ENCODE results near the gene USP34. TPM values are rescaled to one million over a fixed set of nuclear protein-coding genes. Genes with fewer than 3 reads are reported as not detected.

The USP34 gene
- polyA plus RNA-seq, 4 donors: 113 to 150 (median 128) TPM

DNA sequence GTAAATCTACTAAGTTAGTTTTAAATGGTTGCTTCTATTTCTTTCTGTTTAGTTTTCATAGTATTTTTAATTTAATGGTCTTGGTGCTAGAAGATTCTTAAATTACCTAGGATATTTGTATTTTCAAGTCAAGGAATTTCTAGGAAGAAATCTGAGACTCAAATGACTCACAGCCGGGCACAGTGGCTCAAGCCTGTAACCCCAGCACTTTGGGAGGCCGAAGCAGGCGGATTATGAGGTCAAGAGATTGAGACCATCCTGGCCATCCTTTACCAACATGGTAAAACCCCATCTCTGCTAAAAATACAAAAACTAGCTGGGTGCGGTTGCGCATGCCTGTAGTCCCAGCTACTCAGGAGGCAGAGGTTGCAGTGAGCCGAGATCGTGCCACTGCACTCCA, 213.4 kb downstream of the USP34 start:
- no peak for DNase-seq (ENCODE audit: low read depth in 4 of 4, low spot score in 3 of 4)

DNA sequence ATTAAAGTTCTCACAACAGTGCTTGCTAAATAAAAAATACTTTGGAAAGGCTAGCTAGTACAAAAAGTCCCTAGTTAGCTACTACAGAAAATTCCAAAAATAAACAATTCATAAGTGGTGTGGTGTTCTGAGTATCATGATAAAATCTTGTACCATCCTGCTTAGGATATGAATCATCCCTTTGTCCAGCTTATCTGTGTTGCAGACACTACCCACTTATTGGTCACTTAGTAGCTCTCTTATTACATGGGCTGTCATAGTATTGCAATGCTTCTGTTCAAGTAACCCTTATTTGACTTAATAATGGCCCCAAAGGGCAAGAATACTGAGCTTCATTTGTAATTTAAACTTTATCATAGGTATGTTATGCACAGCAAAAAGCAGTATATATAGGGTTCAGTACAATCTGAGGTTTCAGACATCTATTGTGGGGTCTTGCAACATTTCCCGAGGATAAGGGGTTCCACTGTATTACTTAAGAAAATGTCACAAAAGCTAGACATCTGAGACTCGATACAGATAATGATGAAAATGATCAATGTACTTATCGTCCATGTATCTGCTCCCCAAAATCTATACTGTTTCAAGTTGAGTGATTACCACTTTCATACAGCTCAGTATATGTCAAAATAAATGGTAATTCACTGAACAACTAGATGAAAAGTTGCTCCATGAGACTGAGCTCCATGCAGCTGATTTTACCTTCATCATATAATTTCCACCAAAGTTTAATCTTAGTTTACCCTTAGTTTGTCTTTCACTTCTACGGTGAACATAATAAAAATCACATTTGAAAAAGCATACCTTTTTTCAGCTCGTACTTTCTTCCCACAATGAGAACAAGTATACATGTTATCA, 215.1 kb downstream of the USP34 start:
- no peak for DNase-seq (ENCODE audit: low read depth in 4 of 4, low spot score in 3 of 4)

GRCh38 chr2:61254536-61254935, 216.4 kb downstream of the USP34 start:
- DNase-seq (ENCODE audit: low read depth in 4 of 4, low spot score in 3 of 4): no peak

DNA sequence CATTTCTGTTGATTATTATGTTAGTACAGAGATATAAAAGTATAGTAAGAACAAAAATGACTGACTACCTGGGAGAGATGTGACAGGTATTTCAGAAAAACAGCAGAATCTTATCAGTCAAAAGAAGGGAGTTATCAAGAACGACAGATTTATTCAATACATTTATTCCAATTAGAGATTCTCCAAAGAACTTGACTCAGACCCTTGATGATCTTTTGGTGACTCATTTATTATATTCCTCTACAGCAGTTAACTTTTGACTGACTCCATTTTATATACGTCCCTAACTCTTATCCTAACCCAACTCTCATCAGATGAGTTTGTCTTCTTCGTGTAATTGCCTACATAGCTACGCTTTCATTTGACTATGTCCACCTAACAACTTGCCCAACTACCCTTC, 217.8 kb downstream of the USP34 start:
- no peak for DNase-seq (ENCODE audit: low read depth in 4 of 4, low spot score in 3 of 4)

GRCh38 chr2:61252031-61252430, 218.9 kb downstream of the USP34 start:
- DNase-seq (ENCODE audit: low read depth in 4 of 4, low spot score in 3 of 4): no peak

DNA sequence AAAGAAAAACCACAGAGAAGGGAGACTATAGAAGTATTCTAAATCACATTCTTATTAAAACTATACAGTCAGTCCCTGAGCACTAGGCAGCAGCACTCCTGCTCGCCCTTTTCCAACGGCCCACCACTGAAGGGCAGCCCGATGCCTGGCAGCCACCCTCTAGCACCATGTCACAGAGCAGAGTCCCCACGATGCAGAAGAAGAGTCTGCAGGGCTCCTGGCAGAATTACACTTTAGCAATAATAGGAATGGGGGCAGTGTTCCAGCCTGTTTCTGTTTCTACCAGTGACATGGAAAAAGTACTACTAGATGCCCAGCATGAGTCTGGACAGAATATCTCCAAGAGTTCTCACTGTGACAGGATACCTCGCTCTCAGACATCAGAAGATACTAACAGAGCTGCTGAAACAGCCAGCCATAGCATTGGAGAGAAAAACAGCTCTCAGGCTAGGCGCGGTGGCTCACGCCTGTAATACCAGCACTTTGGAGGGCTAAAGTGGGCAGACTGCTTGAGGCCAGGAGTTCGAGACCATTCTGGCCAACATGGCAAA, 221.3 kb downstream of the USP34 start:
- DNase-seq (ENCODE audit: low read depth in 4 of 4, low spot score in 3 of 4): no peak

DNA sequence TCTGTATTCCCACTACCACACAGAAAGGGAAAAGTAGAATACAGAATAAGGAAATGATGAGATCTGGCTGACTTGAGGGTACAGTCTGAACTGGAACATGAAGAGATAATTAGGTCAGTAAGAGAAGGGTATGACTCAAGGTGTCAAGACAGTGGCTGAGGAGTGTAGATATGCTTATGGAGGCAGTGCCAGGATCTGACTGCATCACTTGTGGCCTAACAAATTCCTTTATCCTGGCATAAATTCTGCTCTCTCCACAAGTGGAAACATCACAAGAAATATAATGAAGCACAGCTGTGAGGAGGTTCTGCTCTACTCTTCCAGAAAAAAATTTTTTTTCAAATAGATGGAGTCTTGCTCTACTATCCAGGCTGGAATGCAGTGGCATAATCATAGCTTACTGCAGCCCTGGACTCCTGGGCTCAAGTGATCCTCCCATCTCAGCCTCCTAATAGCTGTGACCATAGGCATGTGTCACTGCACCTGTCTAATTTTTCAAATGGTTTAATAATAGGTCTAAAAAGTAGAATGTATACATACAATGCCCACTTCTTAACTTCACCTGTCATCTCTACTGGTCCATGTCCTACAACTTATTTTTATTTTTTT, 223.6 kb downstream of the USP34 start:
- no peak for DNase-seq (ENCODE audit: low read depth in 4 of 4, low spot score in 3 of 4)

GRCh38 chr2:61244694-61245093, 226.2 kb downstream of the USP34 start:
- DNase-seq (ENCODE audit: low read depth in 4 of 4, low spot score in 3 of 4): no peak

- DNase-seq (ENCODE audit: low read depth in 4 of 4, low spot score in 3 of 4): no peak
Measured at GRCh38 chr2:61241266-61241665, 229.6 kb downstream of the USP34 start.

DNA sequence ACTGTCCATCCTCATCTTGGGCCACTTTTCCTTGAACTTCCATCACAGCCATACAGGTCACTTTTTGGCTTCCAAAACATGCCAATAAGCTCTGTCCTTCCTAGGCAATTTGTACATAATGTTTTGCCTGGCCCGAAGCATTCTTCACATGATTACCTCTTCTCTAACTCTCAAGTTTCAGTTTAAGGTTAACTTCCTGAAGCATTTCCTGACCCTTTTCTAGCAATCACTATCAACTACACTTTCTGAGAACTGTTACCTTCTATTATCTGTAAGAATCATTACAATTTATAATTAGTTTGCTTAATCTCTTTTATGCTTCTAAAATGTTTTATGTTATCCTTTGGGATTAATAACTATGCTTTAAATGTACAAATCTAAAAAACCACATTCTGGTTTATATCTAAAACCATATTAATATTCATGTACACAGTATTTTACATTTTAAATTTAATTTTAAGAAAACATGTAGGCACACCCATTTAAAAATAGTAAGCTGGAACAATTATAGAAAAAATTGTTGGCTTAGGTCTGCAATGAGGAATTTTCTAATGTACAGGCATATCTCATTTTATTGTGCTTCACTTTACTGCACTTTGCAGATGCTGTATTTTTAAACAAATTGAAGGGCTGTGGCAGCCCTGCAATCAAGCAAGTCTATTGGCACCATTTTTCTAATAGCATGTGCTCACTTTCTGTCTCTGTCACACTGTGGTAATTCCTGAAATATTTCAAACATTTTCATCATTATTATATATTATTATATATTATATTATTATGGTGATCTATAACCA, 232.5 kb downstream of the USP34 start:
- DNase-seq (ENCODE audit: low read depth in 4 of 4, low spot score in 3 of 4): no peak

DNA sequence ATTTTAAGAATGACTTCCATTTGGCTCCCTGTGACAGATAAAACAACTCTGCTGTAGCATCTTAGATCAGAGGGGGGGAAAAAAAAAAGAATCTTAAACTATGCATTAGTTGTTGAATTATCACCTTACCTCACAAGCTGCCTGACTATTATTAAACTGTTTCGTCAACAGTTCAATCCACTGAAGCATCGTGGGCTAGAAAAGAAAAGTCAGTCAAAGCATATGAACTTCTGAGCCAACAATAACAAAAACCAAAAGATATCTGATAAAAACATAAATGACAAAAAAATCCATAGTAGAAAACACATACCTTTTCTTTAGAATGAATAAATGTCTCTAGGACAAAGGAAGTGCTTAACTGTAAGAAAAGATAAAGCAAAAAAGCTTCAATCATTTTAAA, 235.2 kb downstream of the USP34 start:
- no peak for DNase-seq (ENCODE audit: low read depth in 4 of 4, low spot score in 3 of 4)

DNA sequence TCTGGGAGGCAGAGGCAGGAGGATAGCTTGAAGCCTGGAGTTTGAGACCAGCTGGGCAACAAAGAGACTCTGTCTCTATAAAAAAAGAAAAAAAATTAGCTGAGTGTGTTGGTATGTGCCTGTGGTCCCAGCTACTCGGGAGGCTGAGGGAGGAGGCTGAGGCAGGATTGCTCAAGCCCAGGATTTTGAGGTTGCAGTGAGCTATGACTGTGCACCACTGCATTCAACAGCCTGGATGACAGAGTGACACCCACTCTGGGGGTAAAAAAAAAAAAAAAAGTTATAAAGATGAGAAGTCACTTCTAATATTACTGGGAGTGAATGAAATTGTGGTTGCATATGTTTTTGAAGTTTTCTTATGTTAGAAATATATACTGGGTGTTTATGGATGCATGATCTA, 237.3 kb downstream of the USP34 start:
- no peak for DNase-seq (ENCODE audit: low read depth in 4 of 4, low spot score in 3 of 4)

DNA sequence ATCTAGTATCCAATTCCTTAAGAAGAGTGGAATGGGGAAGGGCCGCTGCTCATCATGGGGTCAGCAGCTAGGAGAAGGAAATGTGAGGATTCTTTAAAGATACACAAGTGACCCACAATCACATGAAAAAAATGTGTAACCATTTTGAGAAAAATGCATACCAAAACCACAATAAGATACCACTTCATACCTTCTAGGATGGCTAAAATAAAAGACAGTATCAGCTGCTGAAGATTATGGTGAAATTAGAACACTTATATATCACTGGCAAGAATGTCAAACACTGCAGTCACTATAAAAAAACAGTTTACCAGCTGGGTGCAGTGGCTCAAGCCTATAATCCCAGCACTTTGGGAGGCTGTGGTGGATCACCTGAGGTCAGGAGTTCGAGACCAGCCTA, 241.0 kb downstream of the USP34 start:
- no peak for DNase-seq (ENCODE audit: low read depth in 4 of 4, low spot score in 3 of 4)

DNA sequence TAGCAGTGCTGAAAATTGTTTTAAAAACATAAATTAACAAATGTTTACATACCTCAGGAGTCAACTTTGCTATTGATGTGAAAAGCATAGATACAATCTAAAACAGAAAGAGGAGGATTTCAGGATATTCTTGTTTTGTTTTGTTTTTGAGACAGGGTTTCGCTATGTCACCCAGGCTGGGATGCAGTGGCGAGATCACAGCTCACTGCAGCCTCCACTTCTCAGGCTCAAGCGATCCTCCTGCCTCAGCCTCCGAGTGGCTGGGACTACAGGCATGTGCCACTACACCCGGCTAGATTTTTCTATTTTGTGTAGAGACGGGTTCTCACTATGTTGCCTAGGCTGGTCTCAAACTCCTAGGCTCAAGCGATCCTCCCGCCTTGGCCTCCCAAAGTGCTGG, 248.3 kb downstream of the USP34 start:
- no peak for DNase-seq (ENCODE audit: low read depth in 4 of 4, low spot score in 3 of 4)

DNA sequence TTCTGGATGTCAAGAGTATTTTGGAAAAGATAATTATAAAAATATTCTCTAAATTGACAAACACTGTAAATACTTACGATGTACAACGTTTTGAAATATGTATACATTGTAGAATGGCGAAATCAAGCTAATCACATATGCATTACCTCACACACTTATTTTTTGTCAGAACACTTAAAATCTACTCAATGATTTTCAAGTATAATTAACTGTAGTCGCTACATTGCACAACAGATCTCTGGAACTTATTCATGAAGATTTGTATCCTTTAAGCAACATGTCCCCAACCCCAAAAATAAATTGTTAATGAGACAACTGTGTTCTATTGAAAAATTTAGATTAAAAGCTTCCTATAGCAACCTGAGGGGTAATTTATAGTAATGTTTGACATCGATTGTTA, 249.1 kb downstream of the USP34 start:
- DNase-seq (ENCODE audit: low read depth in 4 of 4, low spot score in 3 of 4): no peak

- no peak for DNase-seq (ENCODE audit: low read depth in 4 of 4, low spot score in 3 of 4)
Measured at GRCh38 chr2:61220768-61221167, 250.1 kb downstream of the USP34 start.

DNA sequence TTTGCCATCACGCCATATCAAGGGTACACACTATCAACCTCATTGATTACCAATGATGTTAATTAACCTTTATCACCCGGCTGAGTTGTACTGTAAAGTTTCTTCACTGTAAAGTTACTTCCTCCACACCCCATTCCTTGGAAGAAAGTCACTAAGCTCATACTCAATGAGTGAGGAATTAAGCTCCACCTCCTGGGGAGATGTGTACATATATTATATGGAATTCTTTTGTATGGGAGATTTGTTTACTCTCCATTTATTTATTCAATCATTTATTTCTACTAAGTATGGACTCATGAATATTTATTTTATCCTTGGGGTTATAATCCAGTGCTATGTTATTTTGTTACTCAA, 252.1 kb downstream of the USP34 start:
- no peak for DNase-seq (ENCODE audit: low read depth in 4 of 4, low spot score in 3 of 4)

DNA sequence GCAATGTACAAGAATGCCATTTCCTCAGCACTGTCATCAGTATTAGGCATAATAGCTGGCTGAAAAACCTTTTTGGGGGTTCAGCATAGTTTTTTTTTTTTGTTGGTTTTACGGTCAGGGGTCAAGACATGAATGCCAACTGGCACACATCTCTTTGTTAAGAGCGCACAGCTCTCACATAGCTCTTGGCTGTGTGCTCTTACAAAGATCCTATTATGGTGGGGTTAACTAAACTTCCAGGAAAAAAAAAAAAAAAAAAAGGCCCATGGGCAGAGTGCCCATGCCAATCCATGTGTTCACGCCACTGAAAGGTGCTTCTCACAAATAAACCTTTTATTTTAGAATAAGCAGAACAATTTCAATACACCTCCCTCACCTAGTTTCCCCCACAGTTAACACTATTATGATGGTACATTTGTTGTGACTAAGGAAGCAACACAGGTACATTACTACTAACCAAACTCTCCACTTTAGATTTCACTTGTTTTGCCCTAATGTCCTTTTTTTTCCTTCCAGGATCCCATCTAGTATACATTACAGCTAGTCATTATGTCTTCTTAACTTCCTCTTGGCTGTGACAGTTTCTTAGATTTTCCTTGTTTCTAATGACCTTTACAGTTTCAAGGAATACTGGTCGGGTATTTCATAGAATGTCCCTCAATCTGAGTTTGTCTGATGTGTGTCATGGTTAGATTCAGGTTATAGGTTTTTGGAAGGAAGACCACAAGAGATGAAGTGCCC, 252.6 kb downstream of the USP34 start:
- no peak for DNase-seq (ENCODE audit: low read depth in 4 of 4, low spot score in 3 of 4)

GRCh38 chr2:61214171-61214570, 256.7 kb downstream of the USP34 start:
- DNase-seq (ENCODE audit: low read depth in 4 of 4, low spot score in 3 of 4): no peak

DNA sequence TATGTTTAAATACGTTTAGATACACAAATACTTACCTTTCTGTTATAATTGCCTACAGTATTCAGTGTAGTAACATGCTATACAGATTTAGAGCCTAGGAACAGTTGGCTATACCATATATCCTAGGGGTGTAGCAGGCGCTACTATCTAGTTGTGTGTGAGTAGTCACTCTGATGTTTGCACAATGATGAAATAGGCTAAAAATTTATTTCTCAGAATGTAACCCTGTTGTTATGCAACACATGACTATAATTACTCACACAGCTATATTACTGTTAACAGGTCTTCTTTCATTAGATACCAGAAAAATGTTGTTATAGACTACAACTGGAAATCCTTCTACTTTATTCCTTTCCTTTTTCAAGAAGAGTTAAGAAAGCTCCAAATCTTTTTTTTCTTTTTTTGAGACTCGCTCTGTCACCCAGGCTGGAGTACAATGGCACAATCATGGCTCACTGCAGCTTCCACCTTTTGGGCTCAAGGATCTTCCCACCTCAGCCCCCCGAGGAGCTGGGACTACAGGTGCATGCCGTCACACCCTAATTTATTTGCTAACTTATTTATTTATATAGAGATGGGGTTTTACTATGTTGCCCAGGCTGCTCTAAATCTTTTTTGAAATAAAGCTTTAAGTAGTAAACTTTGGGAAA, 260.4 kb downstream of the USP34 start:
- no peak for DNase-seq (ENCODE audit: low read depth in 4 of 4, low spot score in 3 of 4)
